K562 (cell line): Measurements from ENCODE around the gene OR8K5. TPM values are rescaled to one million over a fixed set of nuclear protein-coding genes. Genes with fewer than 3 reads are reported as not detected.

ENCODE experiments used
- BMI1 ChIP-seq: fragments of 150-350 bp; IDR thresholded peaks from 2 replicates; pipeline ENCODE4 v1.6.1; 2014; ENCODE audit warnings: low read length
- ELF4 ChIP-seq: fragments of 450-650 bp; formaldehyde crosslinking; IDR thresholded peaks from 2 replicates; pipeline ENCODE4 v1.4.0; 2022; ENCODE audit warnings: missing genetic modification characterization
- NRF1 ChIP-seq, 2 experiments: fragments of 450-650 bp; IDR thresholded peaks in 1 of 2; conservative IDR thresholded peaks in 1 of 2; 2 replicates each; pipeline ENCODE4 v1.6.1; 2014; ENCODE audit warnings: mild to moderate bottlenecking in 2 of 2
- PTBP1 ChIP-seq: fragments of 200-400 bp; formaldehyde crosslinking; IDR thresholded peaks from 2 replicates; pipeline ENCODE4 v1.6.1; 2017; ENCODE audit warnings: low read depth, low read length
- SAP30 ChIP-seq: fragments of 200-600 bp; sonication (generic); IDR thresholded peaks from 2 replicates; pipeline ENCODE4 v1.6.1; 2012; ENCODE audit warnings: borderline replicate concordance, low read depth, mild to moderate bottlenecking, moderate library complexity, low read length, control low read depth, inconsistent platforms; ENCODE audit not compliant: insufficient read depth, poor library complexity, severe bottlenecking
- TRIM28 ChIP-seq: fragments of 450-650 bp; IDR thresholded peaks from 2 replicates; pipeline ENCODE4 v1.6.1; 2017
- ZNF212 ChIP-seq: fragments of 450-650 bp; formaldehyde crosslinking; IDR thresholded peaks from 2 replicates; pipeline ENCODE4 v1.4.0; 2020; ENCODE audit warnings: mild to moderate bottlenecking
- polyA plus RNA-seq, 8 experiments: library from polyadenylated mRNA; depleted of rRNA in 4 of 8; stranded (reverse) in 5 of 8; unstranded in 3 of 8; fragments of >200 nt; fragmentation: Nextera tagmentation in 2 of 8; fragmentation: Illumina TruSeq in 1 of 8; extraction: Ambion mirVana in 2 of 8; extraction: Trizol in 1 of 8; gene quantifications; 2 replicates each; pipeline versions ENCODE4 v1.2.1 to v1.2.3, GENCODE V29; 2011 to 2014; ENCODE audit warnings: inconsistent platforms in 1 of 8, missing spikeins in 1 of 8
- total RNA-seq, 7 experiments: library from RNA; depleted of rRNA in 6 of 7; stranded (reverse); fragments of >200 nt in 6 of 7; fragmentation: Illumina TruSeq in 2 of 7; extraction: Trizol in 2 of 7; gene quantifications; 2 replicates each; pipeline versions ENCODE4 v1.2.1 to v1.2.3, GENCODE V29; 2011 to 2021; ENCODE audit warnings: low replicate concordance in 1 of 7
- TF ChIP-seq, protein P1 (sequence below): fragments of 200-600 bp; sonication (generic); IDR thresholded peaks from one replicate; pipeline ENCODE4 v1.6.1; 2012; ENCODE audit warnings: mild to moderate bottlenecking, low read depth, low read length, inconsistent platforms
- TF ChIP-seq, protein P2 (sequence below): fragments of 450-650 bp; conservative IDR thresholded peaks from 2 replicates; pipeline ENCODE4 v1.6.1; 2016; ENCODE audit warnings: missing genetic modification characterization, low read depth, mild to moderate bottlenecking, missing compliant biosample characterization, moderate library complexity
- TF ChIP-seq, protein P3 (sequence below): fragments of 250-450 bp; sonication (Bioruptor Pico); IDR thresholded peaks from 2 replicates; pipeline ENCODE4 v1.8.0; 2021; ENCODE audit warnings: moderate library complexity, mild to moderate bottlenecking, inconsistent platforms
- TF ChIP-seq, protein P4 (sequence below): IDR thresholded peaks from 3 replicates; pipeline ENCODE4 v1.6.1; 2011; ENCODE audit warnings: borderline replicate concordance, mild to moderate bottlenecking, moderate library complexity; ENCODE audit not compliant: insufficient read length; ENCODE audit errors: extremely low read depth

The OR8K5 gene
- total and polyA plus RNA-seq, 9 of the 15 experiments (the other 6 are each of a cell fraction or from before 2014, with no cell fraction given), result not detected

DNA sequence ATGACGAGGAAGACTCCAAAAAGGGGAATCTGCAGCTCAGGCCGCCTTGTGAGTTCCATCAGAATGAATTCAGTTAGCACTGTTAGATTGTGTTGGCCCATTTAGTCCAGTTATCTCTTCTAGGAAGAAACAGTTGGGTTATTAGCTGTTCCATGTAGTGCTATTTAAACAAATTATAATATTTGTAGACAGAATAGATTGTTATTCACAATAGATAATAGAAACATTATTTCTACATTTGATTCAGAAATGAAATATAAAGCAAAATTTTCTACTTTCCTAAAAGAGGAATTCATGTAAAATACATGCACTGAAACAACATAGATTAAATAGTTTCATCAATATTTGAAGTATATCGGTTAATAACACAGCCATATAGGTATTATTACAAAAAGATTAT is at the start of gene OR8K5 (continued):
- TF ChIP-seq, protein P1, sequence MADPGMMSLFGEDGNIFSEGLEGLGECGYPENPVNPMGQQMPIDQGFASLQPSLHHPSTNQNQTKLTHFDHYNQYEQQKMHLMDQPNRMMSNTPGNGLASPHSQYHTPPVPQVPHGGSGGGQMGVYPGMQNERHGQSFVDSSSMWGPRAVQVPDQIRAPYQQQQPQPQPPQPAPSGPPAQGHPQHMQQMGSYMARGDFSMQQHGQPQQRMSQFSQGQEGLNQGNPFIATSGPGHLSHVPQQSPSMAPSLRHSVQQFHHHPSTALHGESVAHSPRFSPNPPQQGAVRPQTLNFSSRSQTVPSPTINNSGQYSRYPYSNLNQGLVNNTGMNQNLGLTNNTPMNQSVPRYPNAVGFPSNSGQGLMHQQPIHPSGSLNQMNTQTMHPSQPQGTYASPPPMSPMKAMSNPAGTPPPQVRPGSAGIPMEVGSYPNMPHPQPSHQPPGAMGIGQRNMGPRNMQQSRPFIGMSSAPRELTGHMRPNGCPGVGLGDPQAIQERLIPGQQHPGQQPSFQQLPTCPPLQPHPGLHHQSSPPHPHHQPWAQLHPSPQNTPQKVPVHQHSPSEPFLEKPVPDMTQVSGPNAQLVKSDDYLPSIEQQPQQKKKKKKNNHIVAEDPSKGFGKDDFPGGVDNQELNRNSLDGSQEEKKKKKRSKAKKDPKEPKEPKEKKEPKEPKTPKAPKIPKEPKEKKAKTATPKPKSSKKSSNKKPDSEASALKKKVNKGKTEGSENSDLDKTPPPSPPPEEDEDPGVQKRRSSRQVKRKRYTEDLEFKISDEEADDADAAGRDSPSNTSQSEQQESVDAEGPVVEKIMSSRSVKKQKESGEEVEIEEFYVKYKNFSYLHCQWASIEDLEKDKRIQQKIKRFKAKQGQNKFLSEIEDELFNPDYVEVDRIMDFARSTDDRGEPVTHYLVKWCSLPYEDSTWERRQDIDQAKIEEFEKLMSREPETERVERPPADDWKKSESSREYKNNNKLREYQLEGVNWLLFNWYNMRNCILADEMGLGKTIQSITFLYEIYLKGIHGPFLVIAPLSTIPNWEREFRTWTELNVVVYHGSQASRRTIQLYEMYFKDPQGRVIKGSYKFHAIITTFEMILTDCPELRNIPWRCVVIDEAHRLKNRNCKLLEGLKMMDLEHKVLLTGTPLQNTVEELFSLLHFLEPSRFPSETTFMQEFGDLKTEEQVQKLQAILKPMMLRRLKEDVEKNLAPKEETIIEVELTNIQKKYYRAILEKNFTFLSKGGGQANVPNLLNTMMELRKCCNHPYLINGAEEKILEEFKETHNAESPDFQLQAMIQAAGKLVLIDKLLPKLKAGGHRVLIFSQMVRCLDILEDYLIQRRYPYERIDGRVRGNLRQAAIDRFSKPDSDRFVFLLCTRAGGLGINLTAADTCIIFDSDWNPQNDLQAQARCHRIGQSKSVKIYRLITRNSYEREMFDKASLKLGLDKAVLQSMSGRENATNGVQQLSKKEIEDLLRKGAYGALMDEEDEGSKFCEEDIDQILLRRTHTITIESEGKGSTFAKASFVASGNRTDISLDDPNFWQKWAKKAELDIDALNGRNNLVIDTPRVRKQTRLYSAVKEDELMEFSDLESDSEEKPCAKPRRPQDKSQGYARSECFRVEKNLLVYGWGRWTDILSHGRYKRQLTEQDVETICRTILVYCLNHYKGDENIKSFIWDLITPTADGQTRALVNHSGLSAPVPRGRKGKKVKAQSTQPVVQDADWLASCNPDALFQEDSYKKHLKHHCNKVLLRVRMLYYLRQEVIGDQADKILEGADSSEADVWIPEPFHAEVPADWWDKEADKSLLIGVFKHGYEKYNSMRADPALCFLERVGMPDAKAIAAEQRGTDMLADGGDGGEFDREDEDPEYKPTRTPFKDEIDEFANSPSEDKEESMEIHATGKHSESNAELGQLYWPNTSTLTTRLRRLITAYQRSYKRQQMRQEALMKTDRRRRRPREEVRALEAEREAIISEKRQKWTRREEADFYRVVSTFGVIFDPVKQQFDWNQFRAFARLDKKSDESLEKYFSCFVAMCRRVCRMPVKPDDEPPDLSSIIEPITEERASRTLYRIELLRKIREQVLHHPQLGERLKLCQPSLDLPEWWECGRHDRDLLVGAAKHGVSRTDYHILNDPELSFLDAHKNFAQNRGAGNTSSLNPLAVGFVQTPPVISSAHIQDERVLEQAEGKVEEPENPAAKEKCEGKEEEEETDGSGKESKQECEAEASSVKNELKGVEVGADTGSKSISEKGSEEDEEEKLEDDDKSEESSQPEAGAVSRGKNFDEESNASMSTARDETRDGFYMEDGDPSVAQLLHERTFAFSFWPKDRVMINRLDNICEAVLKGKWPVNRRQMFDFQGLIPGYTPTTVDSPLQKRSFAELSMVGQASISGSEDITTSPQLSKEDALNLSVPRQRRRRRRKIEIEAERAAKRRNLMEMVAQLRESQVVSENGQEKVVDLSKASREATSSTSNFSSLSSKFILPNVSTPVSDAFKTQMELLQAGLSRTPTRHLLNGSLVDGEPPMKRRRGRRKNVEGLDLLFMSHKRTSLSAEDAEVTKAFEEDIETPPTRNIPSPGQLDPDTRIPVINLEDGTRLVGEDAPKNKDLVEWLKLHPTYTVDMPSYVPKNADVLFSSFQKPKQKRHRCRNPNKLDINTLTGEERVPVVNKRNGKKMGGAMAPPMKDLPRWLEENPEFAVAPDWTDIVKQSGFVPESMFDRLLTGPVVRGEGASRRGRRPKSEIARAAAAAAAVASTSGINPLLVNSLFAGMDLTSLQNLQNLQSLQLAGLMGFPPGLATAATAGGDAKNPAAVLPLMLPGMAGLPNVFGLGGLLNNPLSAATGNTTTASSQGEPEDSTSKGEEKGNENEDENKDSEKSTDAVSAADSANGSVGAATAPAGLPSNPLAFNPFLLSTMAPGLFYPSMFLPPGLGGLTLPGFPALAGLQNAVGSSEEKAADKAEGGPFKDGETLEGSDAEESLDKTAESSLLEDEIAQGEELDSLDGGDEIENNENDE, result no peak
- TF ChIP-seq ZNF212 (no peak), PTBP1 (no peak), BMI1 (no peak), SAP30 (no peak), TRIM28 (no peak), ELF4 (CRISPR knock-in tag) (no peak), NRF1 (conservative IDR thresholded peaks at IDR 0.05 in 1 of 2, IDR thresholded peaks at IDR 0.05 in 1 of 2) (no peak)
- TF ChIP-seq, protein P2, sequence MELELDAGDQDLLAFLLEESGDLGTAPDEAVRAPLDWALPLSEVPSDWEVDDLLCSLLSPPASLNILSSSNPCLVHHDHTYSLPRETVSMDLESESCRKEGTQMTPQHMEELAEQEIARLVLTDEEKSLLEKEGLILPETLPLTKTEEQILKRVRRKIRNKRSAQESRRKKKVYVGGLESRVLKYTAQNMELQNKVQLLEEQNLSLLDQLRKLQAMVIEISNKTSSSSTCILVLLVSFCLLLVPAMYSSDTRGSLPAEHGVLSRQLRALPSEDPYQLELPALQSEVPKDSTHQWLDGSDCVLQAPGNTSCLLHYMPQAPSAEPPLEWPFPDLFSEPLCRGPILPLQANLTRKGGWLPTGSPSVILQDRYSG, result no peak
- TF ChIP-seq, protein P3, sequence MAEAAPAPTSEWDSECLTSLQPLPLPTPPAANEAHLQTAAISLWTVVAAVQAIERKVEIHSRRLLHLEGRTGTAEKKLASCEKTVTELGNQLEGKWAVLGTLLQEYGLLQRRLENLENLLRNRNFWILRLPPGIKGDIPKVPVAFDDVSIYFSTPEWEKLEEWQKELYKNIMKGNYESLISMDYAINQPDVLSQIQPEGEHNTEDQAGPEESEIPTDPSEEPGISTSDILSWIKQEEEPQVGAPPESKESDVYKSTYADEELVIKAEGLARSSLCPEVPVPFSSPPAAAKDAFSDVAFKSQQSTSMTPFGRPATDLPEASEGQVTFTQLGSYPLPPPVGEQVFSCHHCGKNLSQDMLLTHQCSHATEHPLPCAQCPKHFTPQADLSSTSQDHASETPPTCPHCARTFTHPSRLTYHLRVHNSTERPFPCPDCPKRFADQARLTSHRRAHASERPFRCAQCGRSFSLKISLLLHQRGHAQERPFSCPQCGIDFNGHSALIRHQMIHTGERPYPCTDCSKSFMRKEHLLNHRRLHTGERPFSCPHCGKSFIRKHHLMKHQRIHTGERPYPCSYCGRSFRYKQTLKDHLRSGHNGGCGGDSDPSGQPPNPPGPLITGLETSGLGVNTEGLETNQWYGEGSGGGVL (CRISPR knock-in tag), result no peak
- TF ChIP-seq, protein P4, sequence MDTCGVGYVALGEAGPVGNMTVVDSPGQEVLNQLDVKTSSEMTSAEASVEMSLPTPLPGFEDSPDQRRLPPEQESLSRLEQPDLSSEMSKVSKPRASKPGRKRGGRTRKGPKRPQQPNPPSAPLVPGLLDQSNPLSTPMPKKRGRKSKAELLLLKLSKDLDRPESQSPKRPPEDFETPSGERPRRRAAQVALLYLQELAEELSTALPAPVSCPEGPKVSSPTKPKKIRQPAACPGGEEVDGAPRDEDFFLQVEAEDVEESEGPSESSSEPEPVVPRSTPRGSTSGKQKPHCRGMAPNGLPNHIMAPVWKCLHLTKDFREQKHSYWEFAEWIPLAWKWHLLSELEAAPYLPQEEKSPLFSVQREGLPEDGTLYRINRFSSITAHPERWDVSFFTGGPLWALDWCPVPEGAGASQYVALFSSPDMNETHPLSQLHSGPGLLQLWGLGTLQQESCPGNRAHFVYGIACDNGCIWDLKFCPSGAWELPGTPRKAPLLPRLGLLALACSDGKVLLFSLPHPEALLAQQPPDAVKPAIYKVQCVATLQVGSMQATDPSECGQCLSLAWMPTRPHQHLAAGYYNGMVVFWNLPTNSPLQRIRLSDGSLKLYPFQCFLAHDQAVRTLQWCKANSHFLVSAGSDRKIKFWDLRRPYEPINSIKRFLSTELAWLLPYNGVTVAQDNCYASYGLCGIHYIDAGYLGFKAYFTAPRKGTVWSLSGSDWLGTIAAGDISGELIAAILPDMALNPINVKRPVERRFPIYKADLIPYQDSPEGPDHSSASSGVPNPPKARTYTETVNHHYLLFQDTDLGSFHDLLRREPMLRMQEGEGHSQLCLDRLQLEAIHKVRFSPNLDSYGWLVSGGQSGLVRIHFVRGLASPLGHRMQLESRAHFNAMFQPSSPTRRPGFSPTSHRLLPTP, result no peak
